Effector memory CD8-positive, alpha-beta T cell (primary cell): ENCODE data around the gene KIF3A.

ENCODE experiments used
- ATAC-seq: fragments of 150-1000 bp; cut with Tn5 transposase; replicated peaks from 2 replicates; pipeline ENCODE4 v1.10.0; 2021; ENCODE audit warnings: mild to moderate bottlenecking, moderate library complexity
- DNase-seq, 3 experiments: peaks; one replicate each; pipeline ENCODE4 v3.0.0; 2021
- H3K27ac Mint-ChIP-seq, 2 donors: one replicate each; pipeline ENCODE4 v1.8.0; 2022; ENCODE audit warnings: mild to moderate bottlenecking in 2 of 2, mixed read lengths in 2 of 2, moderate library complexity in 2 of 2
- H3K27me3 Mint-ChIP-seq, 2 donors: one replicate each; pipeline ENCODE4 v1.8.0; 2022; ENCODE audit warnings: mixed read lengths in 2 of 2
- H3K36me3 Mint-ChIP-seq: one replicate; pipeline ENCODE4 v1.8.0; 2022; ENCODE audit warnings: mild to moderate bottlenecking, moderate library complexity, mixed read lengths; ENCODE audit not compliant: insufficient read depth
- H3K4me1 Mint-ChIP-seq, 2 donors: one replicate each; pipeline ENCODE4 v1.8.0; 2022; ENCODE audit warnings: low read depth in 2 of 2, mixed read lengths in 2 of 2
- H3K4me3 Mint-ChIP-seq, 2 donors: one replicate each; pipeline ENCODE4 v1.8.0; 2022; ENCODE audit warnings: mild to moderate bottlenecking in 2 of 2, mixed read lengths in 2 of 2, moderate library complexity in 2 of 2
- H3K9me3 Mint-ChIP-seq, 2 donors: one replicate each; pipeline ENCODE4 v1.8.0; 2022; ENCODE audit warnings: mixed read lengths in 2 of 2

Gene KIF3A

DNA sequence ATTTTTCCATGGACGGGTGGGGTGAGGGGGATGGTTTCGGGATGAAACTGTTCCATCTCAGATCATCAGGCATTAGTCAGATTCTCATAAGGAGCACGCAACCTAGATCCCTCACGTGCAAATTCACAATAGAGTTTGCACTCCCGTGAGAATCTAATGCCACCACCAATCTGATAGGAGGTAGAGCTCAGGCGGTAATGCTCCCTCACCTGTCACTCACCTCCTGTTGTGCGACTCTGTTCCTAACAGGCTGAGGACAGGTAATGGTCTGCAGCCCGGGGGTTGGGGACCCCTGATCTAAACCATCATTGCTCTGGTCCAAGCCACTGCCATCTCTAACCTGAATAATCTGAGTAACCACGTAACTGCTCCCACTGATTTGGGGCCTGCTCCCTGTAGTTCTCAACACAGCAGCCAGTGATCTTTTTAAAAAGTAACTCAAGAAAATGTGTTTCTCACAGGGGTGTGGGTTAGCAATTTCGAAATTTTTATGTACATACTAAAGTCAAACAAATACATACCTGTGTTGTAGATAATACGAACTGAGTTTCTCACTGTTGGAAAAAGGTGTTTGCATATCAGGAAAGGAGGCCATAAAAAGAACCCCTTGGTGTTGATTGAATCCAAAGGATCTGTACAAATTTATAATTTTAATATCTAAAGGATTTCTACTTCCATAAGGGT, 90.6 kb downstream of the KIF3A start:
- no peaks in the 10 kb centered on the region for H3K4me1 Mint-ChIP-seq
- no peaks in the 10 kb centered on the region for H3K27me3 Mint-ChIP-seq
- DNase-seq (no peak), ATAC-seq (no peak)
- peaks cover 14% of the 10 kb centered on the region for H3K36me3 Mint-ChIP-seq
- H3K9me3 Mint-ChIP-seq = peaks cover 7 to 11% of the 10 kb centered on the region in 2 donors
- no peak overlapping the region for H3K27ac Mint-ChIP-seq
- no peak overlapping the region for H3K4me3 Mint-ChIP-seq

DNA sequence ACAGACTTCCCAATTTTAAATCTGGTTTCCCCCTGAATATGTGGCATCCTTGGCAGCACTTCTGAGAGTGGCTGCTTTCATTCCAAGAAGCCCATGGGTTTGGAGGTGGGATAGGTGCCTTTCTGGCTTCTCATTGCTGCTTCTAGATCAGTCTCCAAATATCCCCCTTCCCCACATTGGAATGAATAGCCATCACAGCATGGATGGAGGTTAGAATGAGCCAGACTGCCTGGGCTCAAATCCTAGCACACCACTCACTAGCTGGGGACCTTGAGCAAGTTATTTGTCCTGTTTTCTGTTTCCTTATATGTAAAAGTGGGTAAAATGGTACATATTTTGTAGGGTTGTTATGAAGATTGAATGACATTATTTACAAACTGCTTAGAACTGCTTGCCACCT, 93.2 kb downstream of the KIF3A start:
- H3K27ac Mint-ChIP-seq = no peak overlapping the region
- peaks cover 7 to 11% of the 10 kb centered on the region in 2 donors for H3K9me3 Mint-ChIP-seq
- no peak overlapping the region for H3K4me3 Mint-ChIP-seq
- no peaks in the 10 kb centered on the region for H3K4me1 Mint-ChIP-seq
- H3K36me3 Mint-ChIP-seq = peaks cover 25% of the 10 kb centered on the region
- DNase-seq (no peak), ATAC-seq (no peak)
- no peaks in the 10 kb centered on the region for H3K27me3 Mint-ChIP-seq
